ENCODE data around the gene TRIP13.

DNA sequence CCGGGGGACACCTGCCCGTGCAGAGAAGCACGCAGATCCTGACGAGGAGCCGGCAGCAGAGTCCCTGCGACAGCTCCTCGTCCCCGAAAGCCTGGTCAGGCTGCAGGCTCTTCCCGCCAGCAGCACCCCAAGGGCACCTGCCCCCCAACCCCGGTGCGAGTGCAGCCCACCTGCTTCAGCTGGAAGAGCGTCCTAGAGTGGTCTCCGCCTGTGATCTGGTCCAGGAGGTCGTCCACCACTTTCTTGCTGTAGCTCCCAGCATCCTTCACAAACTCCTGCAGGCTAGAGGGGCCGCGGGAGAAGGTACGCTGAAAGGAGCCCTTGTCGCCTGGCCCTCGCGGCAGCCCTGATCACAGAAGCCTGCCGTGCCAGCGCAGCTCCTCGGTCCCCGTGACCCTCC is 16.8 kb upstream of the TRIP13 start:
- TF ChIP-seq, protein P1, sequence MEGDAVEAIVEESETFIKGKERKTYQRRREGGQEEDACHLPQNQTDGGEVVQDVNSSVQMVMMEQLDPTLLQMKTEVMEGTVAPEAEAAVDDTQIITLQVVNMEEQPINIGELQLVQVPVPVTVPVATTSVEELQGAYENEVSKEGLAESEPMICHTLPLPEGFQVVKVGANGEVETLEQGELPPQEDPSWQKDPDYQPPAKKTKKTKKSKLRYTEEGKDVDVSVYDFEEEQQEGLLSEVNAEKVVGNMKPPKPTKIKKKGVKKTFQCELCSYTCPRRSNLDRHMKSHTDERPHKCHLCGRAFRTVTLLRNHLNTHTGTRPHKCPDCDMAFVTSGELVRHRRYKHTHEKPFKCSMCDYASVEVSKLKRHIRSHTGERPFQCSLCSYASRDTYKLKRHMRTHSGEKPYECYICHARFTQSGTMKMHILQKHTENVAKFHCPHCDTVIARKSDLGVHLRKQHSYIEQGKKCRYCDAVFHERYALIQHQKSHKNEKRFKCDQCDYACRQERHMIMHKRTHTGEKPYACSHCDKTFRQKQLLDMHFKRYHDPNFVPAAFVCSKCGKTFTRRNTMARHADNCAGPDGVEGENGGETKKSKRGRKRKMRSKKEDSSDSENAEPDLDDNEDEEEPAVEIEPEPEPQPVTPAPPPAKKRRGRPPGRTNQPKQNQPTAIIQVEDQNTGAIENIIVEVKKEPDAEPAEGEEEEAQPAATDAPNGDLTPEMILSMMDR (IDR thresholded peaks at IDR 0.05 in 2 of 3, conservative IDR thresholded peaks at IDR 0.05 in 1 of 3; ENCODE audit: control insufficient read depth in 2 of 3, extremely low read depth in 1 of 3, insufficient read depth in 1 of 3, low read depth in 3 of 3, low read length in 3 of 3): no peak
- TF ChIP-seq EP300 (IDR thresholded peaks at IDR 0.05; ENCODE audit: borderline replicate concordance in 1 of 2, control insufficient read depth in 1 of 2, low read depth in 2 of 2, low read length in 2 of 2): no peak

Data from GM12878 (cell line).